Stimulated activated CD4-positive, alpha-beta T cell treated with anti-CD3 and anti-CD28 coated beads, Interleukin-1b, Interleukin-23, amount 100 ng/mL, for 48 hours (primary cell): Measurements from ENCODE around the gene SERPINB10.
A peak's percentile ranks its signal among the peaks of the same experiment; 100 is the strongest.

Experiments used
- DNase-seq: peaks from one replicate; pipeline ENCODE4 v3.0.0-alpha.2; 2020

Gene SERPINB10

GRCh38 chr18:63951302-63951705, 43.5 kb downstream of the SERPINB10 start:
- peak; percentile 34 for DNase-seq

GRCh38 chr18:63953811-63954210, 46.1 kb downstream of the SERPINB10 start:
- no peak for DNase-seq

DNA sequence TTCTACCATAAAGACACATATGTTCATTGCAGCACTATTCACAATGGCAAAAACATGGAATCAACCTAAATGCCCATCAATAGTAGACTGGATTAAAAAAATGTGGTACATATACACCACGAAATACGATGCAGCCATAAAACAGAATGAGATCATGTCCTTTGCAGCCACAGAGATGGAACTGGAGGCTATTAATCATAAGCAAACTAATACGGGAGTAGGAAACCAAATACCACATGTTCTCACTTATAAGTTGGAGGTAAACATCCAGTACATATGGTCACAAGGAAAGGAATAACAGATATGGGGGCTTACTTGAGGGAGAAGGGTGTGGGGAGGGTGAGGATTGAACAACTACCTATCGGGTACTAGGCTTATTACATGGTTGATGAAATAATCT, 49.0 kb downstream of the SERPINB10 start:
- no peak for DNase-seq

DNA sequence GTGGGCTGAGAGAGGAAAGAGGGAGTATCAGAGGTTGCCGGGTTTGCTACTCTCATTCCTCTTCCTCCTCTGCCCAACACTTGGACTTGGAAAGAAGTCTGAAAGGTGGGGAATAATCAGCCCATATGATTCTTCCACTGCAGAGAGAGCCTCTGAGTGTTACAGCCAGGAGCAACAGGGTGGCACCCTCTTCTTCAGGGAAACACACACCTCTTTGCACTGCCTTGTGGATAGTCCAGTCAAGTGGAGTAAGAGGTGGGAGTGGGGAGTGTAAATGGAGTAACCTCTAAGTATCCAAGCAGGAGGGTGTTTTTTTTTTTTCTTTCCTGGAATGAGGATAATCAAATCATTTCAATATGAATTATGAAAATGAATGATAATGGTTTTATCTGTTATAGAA, 53.1 kb downstream of the SERPINB10 start:
- DNase-seq, result no peak

DNA sequence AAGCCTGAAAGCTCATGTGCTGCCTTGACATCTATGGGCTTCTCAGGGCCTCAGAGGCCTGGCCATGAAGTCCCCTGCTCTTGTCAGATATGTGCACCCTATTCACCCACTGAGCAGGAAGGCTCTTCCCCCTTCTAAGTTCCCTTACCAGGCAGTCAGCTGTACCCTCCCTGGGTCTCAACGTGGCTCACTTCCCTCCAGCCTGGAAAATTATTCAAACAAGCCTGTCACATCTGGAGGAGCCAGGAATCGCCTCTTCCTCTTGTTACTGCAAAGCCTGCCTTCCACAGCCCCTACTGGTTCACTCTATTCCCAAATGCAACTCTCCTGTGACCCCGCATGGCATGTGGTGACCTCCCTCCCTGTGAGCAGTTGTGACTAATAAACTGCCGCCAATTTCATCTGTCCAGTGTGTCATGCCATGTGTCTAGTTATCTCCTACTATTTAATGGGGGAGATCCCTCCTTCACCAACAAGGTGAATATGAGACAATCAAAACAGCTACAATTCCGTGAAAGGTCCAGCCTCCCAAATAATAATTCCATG, 53.8 kb downstream of the SERPINB10 start:
- DNase-seq, result no peak

DNA sequence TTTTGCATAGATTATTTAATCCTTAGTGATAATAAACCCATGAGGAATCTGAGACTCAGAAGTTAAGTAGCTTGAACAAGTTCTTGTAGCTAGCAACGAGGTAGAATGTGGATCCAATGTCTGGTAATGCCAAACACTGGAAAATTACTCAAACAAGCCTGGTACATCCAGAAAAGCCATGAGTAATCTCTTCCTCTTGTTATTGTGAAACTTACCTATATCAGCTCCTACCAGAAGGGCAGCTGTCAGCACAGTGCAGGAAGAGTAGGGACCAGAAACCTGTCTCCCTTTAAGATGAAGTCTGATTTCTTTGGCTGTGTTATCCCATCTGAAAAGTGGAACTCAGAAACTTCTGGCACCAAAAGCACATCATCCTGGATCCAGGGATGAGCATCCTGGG, 54.4 kb downstream of the SERPINB10 start:
- no peak for DNase-seq

GRCh38 chr18:63963615-63964256, 56.0 kb downstream of the SERPINB10 start:
- peak; percentile 49 for DNase-seq

- no peak for DNase-seq
Measured at GRCh38 chr18:63964908-63965307, 57.1 kb downstream of the SERPINB10 start.

- no peak for DNase-seq
Measured at GRCh38 chr18:63965716-63966330, 58.1 kb downstream of the SERPINB10 start.

GRCh38 chr18:63969942-63970808, 62.4 kb downstream of the SERPINB10 start, which contains the start of gene SERPINB8:
TSS of gene SERPINB8 (plus strand) at chr18:63970081. CDS start at chr18:63978309, 8,228 bp downstream.
- peak; percentile 86 for DNase-seq

GRCh38 chr18:63970809-63971205, 63.0 kb downstream of the SERPINB10 start:
- no peak for DNase-seq

GRCh38 chr18:63971320-63972001, 63.7 kb downstream of the SERPINB10 start:
- DNase-seq, result no peak

DNA sequence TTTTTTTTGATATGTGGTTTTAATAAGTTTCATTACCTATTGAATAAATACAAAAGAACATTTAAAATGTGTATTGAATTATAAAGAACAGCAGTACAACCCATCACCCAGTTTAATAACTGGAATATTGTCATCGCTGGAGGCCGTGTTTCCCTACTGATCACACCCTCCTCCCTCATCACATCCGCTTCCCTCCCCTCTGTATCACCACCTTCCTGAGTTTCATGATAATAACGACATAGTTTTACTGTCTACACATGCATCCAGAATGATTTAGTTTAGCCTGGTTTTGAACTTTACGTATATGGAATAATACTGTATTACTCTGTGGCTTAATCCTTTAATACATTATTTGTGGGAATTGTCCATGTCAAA, 64.2 kb downstream of the SERPINB10 start:
- no peak for DNase-seq

- DNase-seq, result no peak
Measured at GRCh38 chr18:63974991-63975390, 67.2 kb downstream of the SERPINB10 start.

DNA sequence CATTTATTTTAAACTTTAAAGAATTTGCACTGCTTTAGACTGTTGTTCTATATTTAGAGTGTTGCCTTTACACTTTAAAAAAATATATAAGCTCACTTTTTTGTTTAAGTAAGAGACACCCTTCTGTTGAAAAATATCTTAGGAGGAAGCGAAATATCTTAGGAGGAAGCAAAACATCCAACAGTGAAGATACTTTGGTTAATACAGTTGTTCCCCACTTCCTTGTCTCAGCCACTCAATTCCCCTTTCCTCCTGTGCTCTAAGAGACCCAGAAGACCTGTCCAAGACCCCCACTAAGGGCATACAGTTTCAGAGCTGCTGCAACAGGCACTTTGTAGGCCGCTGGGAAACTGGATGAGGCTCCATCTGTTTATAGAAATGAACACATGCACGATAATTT, 67.9 kb downstream of the SERPINB10 start:
- no peak for DNase-seq

DNA sequence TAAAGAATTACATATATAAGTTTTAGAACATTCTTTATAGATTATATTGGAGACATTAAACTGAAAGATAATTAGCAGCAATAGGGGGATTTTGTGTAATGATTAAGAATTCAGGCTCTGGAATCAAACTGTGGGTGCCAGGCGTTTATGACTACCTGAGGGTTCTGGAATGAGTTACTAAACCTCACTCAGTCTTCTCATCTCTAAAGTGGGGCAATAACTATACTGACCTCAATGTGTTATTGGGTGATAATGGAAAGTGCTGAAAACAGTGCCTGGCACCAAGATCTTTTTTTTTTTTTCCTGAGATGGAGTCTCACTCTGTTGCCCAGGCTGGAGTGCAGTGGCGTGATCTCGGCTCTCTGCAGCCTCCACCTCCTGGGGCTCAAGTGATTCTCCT, 69.3 kb downstream of the SERPINB10 start:
- no peak for DNase-seq

GRCh38 chr18:63979409-63979920, 71.7 kb downstream of the SERPINB10 start:
- no peak for DNase-seq

GRCh38 chr18:63980027-63980426, 72.3 kb downstream of the SERPINB10 start:
- no peak for DNase-seq

- DNase-seq, result no peak
Measured at GRCh38 chr18:63980896-63981460, 73.2 kb downstream of the SERPINB10 start.

GRCh38 chr18:63981719-63982118, 74.0 kb downstream of the SERPINB10 start:
- DNase-seq, result no peak

- no peak for DNase-seq
Measured at GRCh38 chr18:63982361-63982760, 74.6 kb downstream of the SERPINB10 start.
